ENCODE results near the gene OTULIN.

OTULIN gene

GRCh38 chr5:14742498-14742897 is 78.0 kb downstream of the OTULIN start:
- no peak for DNase-seq (ENCODE audit: low read depth in 1 of 2, low spot score in 1 of 2)
- TF ChIP-seq POLR2AphosphoS5 (IDR thresholded peaks at IDR 0.05; ENCODE audit: low read depth) (no peak), SPI1 (IDR thresholded peaks at IDR 0.05; ENCODE audit: borderline replicate concordance, low read depth) (no peak), CTCF (IDR thresholded peaks at IDR 0.05; ENCODE audit: insufficient read depth, low read length) (no peak), GABPA (IDR thresholded peaks at IDR 0.05; ENCODE audit: low read depth) (no peak), REST (IDR thresholded peaks at IDR 0.05; ENCODE audit: insufficient replicate concordance, low read depth) (no peak)
- Histone ChIP-seq H3K27ac (replicated peaks) (no peak overlapping the region), H3K4me3 (replicated peaks; ENCODE audit: insufficient read depth, low read length) (no peak overlapping the region), H3K27me3 (ENCODE audit: insufficient read depth, poor library complexity, severe bottlenecking) (no peaks in the 10 kb centered on the region)

GRCh38 chr5:14743601-14744295 is 79.2 kb downstream of the OTULIN start:
- no peaks in the 10 kb centered on the region for H3K27me3 ChIP-seq (ENCODE audit: insufficient read depth, poor library complexity, severe bottlenecking)
- DNase-seq (ENCODE audit: low read depth in 1 of 2, low spot score in 1 of 2): no peak
- TF ChIP-seq SPI1 (IDR thresholded peaks at IDR 0.05; ENCODE audit: borderline replicate concordance, low read depth) (no peak), POLR2AphosphoS5 (IDR thresholded peaks at IDR 0.05; ENCODE audit: low read depth) (no peak), GABPA (IDR thresholded peaks at IDR 0.05; ENCODE audit: low read depth) (no peak), REST (IDR thresholded peaks at IDR 0.05; ENCODE audit: insufficient replicate concordance, low read depth) (no peak), CTCF (IDR thresholded peaks at IDR 0.05; ENCODE audit: insufficient read depth, low read length) (no peak)
- H3K27ac ChIP-seq (replicated peaks): no peak overlapping the region
- H3K4me3 ChIP-seq (replicated peaks; ENCODE audit: insufficient read depth, low read length): no peak overlapping the region

GRCh38 chr5:14744296-14745187 is 80.0 kb downstream of the OTULIN start:
- DNase-seq (ENCODE audit: low read depth in 1 of 2, low spot score in 1 of 2): no peak
- no peak overlapping the region for H3K4me3 ChIP-seq (replicated peaks; ENCODE audit: insufficient read depth, low read length)
- TF ChIP-seq POLR2AphosphoS5 (IDR thresholded peaks at IDR 0.05; ENCODE audit: low read depth) (no peak), CTCF (IDR thresholded peaks at IDR 0.05; ENCODE audit: insufficient read depth, low read length) (no peak), SPI1 (IDR thresholded peaks at IDR 0.05; ENCODE audit: borderline replicate concordance, low read depth) (no peak), REST (IDR thresholded peaks at IDR 0.05; ENCODE audit: insufficient replicate concordance, low read depth) (no peak), GABPA (IDR thresholded peaks at IDR 0.05; ENCODE audit: low read depth) (no peak)
- H3K27ac ChIP-seq (replicated peaks): no peak overlapping the region
- H3K27me3 ChIP-seq (ENCODE audit: insufficient read depth, poor library complexity, severe bottlenecking): peaks cover under 1% of the 10 kb centered on the region

Data from HL-60 (cell line).